Endothelial cell of umbilical vein (primary cell): Measurements from ENCODE around the gene MYL5. TPM values are rescaled to one million over a fixed set of nuclear protein-coding genes. Genes with fewer than 3 reads are reported as not detected.

Experiments
- BruUV-seq: library from RNA; stranded (reverse); fragments of 400-500 nt; replicated peaks from 2 replicates; lab custom pipeline; 2021; lab: Mats Ljungman, UMichigan
- CTCF ChIA-PET: fragments of 300-600, 350-600 bp; sonication (Branson Sonifier 250); formaldehyde crosslinking; loops from one replicate; lab custom pipeline; 2021; ENCODE audit warnings: antibody characterized with exemption, inconsistent platforms; lab: Charles Lee
- POLR2A ChIA-PET: fragments of 300-600, 350-600 bp; sonication (Branson Sonifier 250); formaldehyde crosslinking; loops from one replicate; lab custom pipeline; 2021; ENCODE audit warnings: antibody characterized with exemption, inconsistent platforms; lab: Charles Lee
- DNase-seq: peaks from one replicate; pipeline ENCODE4 v3.0.0-alpha.2; 2011; ENCODE audit warnings: low read depth, low spot score
- FAIRE-seq: peaks from 2 replicates; lab custom pipeline; 2011; peaks lifted over from hg19 to GRCh38; lab: Jason Lieb, UNC
- H2AFZ ChIP-seq: 2 replicates; pipeline ENCODE4 v1.6.0; 2012; ENCODE audit warnings: low read depth, low read length, control low read depth, inconsistent platforms
- H3K27ac ChIP-seq: 2 replicates; pipeline ENCODE4 v1.5.1; 2011; ENCODE audit warnings: low read depth, mild to moderate bottlenecking, control low read depth, low read length, moderate library complexity; ENCODE audit not compliant: insufficient read depth
- H3K27me3 ChIP-seq, 2 experiments: 2 replicates each; pipeline versions ENCODE4 v1.6.0 to v1.6.1; 2011; ENCODE audit warnings: low read length in 2 of 2, mixed read lengths in 1 of 2; ENCODE audit not compliant: control insufficient read depth in 2 of 2, insufficient read depth in 2 of 2
- H3K36me3 ChIP-seq, 2 experiments: 2 replicates in 1 of 2; 3 replicates in 1 of 2; pipeline ENCODE4 v1.5.1; 2011; ENCODE audit warnings: low read length in 2 of 2, mild to moderate bottlenecking in 1 of 2, moderate library complexity in 1 of 2; ENCODE audit not compliant: control insufficient read depth in 2 of 2, insufficient read depth in 2 of 2; ENCODE audit errors: extremely low read depth in 1 of 2
- H3K4me1 ChIP-seq: 3 replicates; pipeline ENCODE4 v1.5.1; 2011; ENCODE audit warnings: mild to moderate bottlenecking, low read length; ENCODE audit not compliant: control insufficient read depth, insufficient read depth; ENCODE audit errors: extremely low read depth
- H3K4me2 ChIP-seq: 2 replicates; pipeline ENCODE4 v1.6.1; 2011; ENCODE audit warnings: low read length, control low read depth, mixed read lengths; ENCODE audit not compliant: insufficient read depth
- H3K4me3 ChIP-seq, 3 experiments: fragments of 200-600 bp in 1 of 3; sonication (generic), shearing (Covaris generic) in 1 of 3; replicated peaks in 1 of 3; 2 replicates each; pipeline ENCODE4 v1.5.1; 2011 to 2016; ENCODE audit warnings: control low read depth in 3 of 3, low read length in 3 of 3, mild to moderate bottlenecking in 2 of 3, inconsistent platforms in 1 of 3, low read depth in 1 of 3, moderate library complexity in 1 of 3; ENCODE audit not compliant: insufficient read depth in 1 of 3
- H3K79me2 ChIP-seq: 2 replicates; pipeline ENCODE4 v1.6.0; 2012; ENCODE audit warnings: low read length, inconsistent platforms; ENCODE audit not compliant: control insufficient read depth, insufficient read depth
- H3K9ac ChIP-seq: replicated peaks from 2 replicates; pipeline ENCODE3; 2011; ENCODE audit warnings: low read length, control low read depth; ENCODE audit not compliant: insufficient read depth; ENCODE audit errors: extremely low read depth
- H3K9me1 ChIP-seq: replicated peaks from 3 replicates; pipeline ENCODE4 v1.6.0; 2011; ENCODE audit warnings: mild to moderate bottlenecking, low read length; ENCODE audit not compliant: control insufficient read depth, insufficient read depth; ENCODE audit errors: extremely low read depth
- H3K9me3 ChIP-seq: replicated peaks from 2 replicates; pipeline ENCODE4 v1.5.1; 2012; ENCODE audit warnings: low read length, inconsistent platforms; ENCODE audit not compliant: control insufficient read depth, insufficient read depth
- H4K20me1 ChIP-seq: replicated peaks from 2 replicates; pipeline ENCODE3; 2011; ENCODE audit warnings: mild to moderate bottlenecking, low read length; ENCODE audit not compliant: control insufficient read depth, insufficient read depth; ENCODE audit errors: extremely low read depth
- EZH2 ChIP-seq: IDR thresholded peaks from 2 replicates; pipeline ENCODE4 v1.6.1; 2012; ENCODE audit warnings: borderline replicate concordance, low read depth, mild to moderate bottlenecking, moderate library complexity, low read length, inconsistent platforms; ENCODE audit not compliant: severe bottlenecking
- FOS ChIP-seq: IDR thresholded peaks from 2 replicates; pipeline ENCODE4 v1.6.1; 2011; ENCODE audit warnings: mild to moderate bottlenecking, low read length, moderate library complexity, borderline replicate concordance; ENCODE audit not compliant: insufficient read depth
- GATA2 ChIP-seq: IDR thresholded peaks from 2 replicates; pipeline ENCODE4 v1.7.0; 2011; ENCODE audit warnings: low read depth, mild to moderate bottlenecking, moderate library complexity, mixed read lengths, low read length; ENCODE audit not compliant: insufficient read length, insufficient read depth
- JUN ChIP-seq: IDR thresholded peaks from 2 replicates; pipeline ENCODE4 v1.6.1; 2011; ENCODE audit warnings: borderline replicate concordance, low read depth; ENCODE audit not compliant: insufficient read length, insufficient read depth
- MYC ChIP-seq: IDR thresholded peaks from one replicate; pipeline ENCODE4 v1.6.1; 2011; ENCODE audit warnings: mild to moderate bottlenecking, low read depth, low read length
- POLR2A ChIP-seq: IDR thresholded peaks from 2 replicates; pipeline ENCODE4 v1.6.1; 2012; ENCODE audit warnings: low read depth, mild to moderate bottlenecking, control low read depth, low read length
- POLR2AphosphoS5 ChIP-seq: IDR thresholded peaks from 2 replicates; pipeline ENCODE4 v1.6.1; 2012; ENCODE audit warnings: low read depth, mild to moderate bottlenecking, control low read depth, low read length, moderate library complexity; ENCODE audit not compliant: insufficient read depth
- dilution Hi-C: fragments of 300-500 bp; cut with MboI; formaldehyde crosslinking; loops from one replicate; pipeline ENCODE4 v1.15.0; 2019; ENCODE audit warnings: low sequenced_read_pairs; ENCODE audit not compliant: extremely low pct_ligation_motif_present
- intact Hi-C: fragments of 100-400 bp; cut with micrococcal nuclease; formaldehyde crosslinking; loops from one replicate; pipeline ENCODE4 v1.10.0; 2022
- polyA plus RNA-seq, 4 experiments: library from polyadenylated mRNA; depleted of rRNA in 3 of 4; stranded (reverse) in 3 of 4; unstranded in 1 of 4; fragments of >200 nt; gene quantifications; 2 replicates each; pipeline versions ENCODE4 v1.2.1 to v1.2.3, GENCODE V29; 2011 to 2012; ENCODE audit warnings: missing spikeins in 1 of 4
- total RNA-seq: library from RNA; stranded (reverse); gene quantifications from 2 replicates; pipeline ENCODE4 v1.2.3, GENCODE V29; 2021
- TF ChIP-seq, protein P1 (sequence below): IDR thresholded peaks from 2 replicates; pipeline ENCODE4 v1.6.1; 2011; ENCODE audit not compliant: insufficient read depth, insufficient read length
- TF ChIP-seq, protein P2 (sequence below), 2 donors: IDR thresholded peaks; 1 replicate in 1 of 2; 2 replicates in 1 of 2; pipeline ENCODE4 v1.5.1; 2011; ENCODE audit warnings: low read length in 2 of 2, mild to moderate bottlenecking in 2 of 2, moderate library complexity in 2 of 2, control low read depth in 1 of 2, inconsistent platforms in 1 of 2, low read depth in 1 of 2; ENCODE audit not compliant: insufficient read depth in 1 of 2; ENCODE audit errors: extremely low read depth in 1 of 2

Gene MYL5
- total and polyA plus RNA-seq, 2 donors (not counting 3 experiments of a cell fraction or from before 2014, with no cell fraction given): 12.3 to 13.4 TPM

DNA sequence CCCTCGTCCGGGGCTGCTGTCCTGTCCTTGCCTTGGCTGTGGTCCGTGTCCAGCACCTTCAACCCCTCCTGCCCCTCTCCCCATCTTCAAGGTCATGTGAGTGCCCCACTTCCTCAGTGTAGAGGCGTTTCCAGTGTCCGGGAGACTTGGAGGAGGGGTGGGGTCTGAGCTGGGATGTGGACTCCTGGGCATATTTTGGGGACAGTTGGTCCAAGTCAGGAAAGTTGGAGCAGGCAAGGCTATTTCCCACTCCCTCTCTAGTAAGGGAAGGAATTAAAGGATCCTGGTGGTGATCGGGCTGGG lies 34.2 kb downstream of the MYL5 start:
- H3K27me3 ChIP-seq: no peaks in the 10 kb centered on the region
- TF ChIP-seq JUN (no peak), EZH2 (no peak), MYC (no peak), POLR2AphosphoS5 (no peak), POLR2A (no peak), FOS (no peak), GATA2 (no peak)
- TF ChIP-seq, protein P1, sequence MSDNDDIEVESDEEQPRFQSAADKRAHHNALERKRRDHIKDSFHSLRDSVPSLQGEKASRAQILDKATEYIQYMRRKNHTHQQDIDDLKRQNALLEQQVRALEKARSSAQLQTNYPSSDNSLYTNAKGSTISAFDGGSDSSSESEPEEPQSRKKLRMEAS: no peak
- TF ChIP-seq, protein P2, sequence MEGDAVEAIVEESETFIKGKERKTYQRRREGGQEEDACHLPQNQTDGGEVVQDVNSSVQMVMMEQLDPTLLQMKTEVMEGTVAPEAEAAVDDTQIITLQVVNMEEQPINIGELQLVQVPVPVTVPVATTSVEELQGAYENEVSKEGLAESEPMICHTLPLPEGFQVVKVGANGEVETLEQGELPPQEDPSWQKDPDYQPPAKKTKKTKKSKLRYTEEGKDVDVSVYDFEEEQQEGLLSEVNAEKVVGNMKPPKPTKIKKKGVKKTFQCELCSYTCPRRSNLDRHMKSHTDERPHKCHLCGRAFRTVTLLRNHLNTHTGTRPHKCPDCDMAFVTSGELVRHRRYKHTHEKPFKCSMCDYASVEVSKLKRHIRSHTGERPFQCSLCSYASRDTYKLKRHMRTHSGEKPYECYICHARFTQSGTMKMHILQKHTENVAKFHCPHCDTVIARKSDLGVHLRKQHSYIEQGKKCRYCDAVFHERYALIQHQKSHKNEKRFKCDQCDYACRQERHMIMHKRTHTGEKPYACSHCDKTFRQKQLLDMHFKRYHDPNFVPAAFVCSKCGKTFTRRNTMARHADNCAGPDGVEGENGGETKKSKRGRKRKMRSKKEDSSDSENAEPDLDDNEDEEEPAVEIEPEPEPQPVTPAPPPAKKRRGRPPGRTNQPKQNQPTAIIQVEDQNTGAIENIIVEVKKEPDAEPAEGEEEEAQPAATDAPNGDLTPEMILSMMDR (IDR thresholded peaks at IDR 0.05; ENCODE audit: extremely low read depth in 1 of 2, insufficient read depth in 1 of 2, low read depth in 1 of 2, low read length in 2 of 2): no peak
- peaks cover 14% of the 10 kb centered on the region for H3K4me1 ChIP-seq
- intact Hi-C loops: no loop called here
- no peak overlapping the region for H3K4me3 ChIP-seq
- ChIA-PET CTCF (no interaction called here), POLR2A (no interaction called here)
- FAIRE-seq: no peak
- H4K20me1 ChIP-seq: peaks cover 8% of the 10 kb centered on the region
- H3K36me3 ChIP-seq: peaks cover 2 to 5% of the 10 kb centered on the region in 2 experiments
- no peak overlapping the region for H2AFZ ChIP-seq
- H3K9me1 ChIP-seq: no peaks in the 10 kb centered on the region
- no TSS peak for BruUV-seq
- no peak overlapping the region for H3K4me2 ChIP-seq
- H3K9me3 ChIP-seq: no peaks in the 10 kb centered on the region
- no peak for DNase-seq
- peaks cover 70% of the 10 kb centered on the region for H3K79me2 ChIP-seq
- H3K27ac ChIP-seq: no peak overlapping the region
- dilution Hi-C loops: no loop called here
- no peak overlapping the region for H3K9ac ChIP-seq
